HFF-Myc (cell line): ENCODE results near the gene DKK3.
A peak's percentile ranks its signal among the peaks of the same experiment; 100 is the strongest.

Source experiments
- DNase-seq: peaks from one replicate; pipeline ENCODE4 v3.0.0-alpha.2; 2011; ENCODE audit warnings: low read depth; ENCODE audit errors: extremely low read depth
- H3K4me3 ChIP-seq: replicated peaks from 2 replicates; pipeline ENCODE4 v1.5.1; 2011; ENCODE audit warnings: low read depth, mild to moderate bottlenecking, control low read depth, low read length
- TF ChIP-seq, protein P1 (sequence below): IDR thresholded peaks from 2 replicates; pipeline ENCODE4 v1.5.1; 2012; ENCODE audit warnings: mild to moderate bottlenecking, low read depth, low read length, control low read depth; ENCODE audit errors: missing control alignments

DKK3 gene

DNA sequence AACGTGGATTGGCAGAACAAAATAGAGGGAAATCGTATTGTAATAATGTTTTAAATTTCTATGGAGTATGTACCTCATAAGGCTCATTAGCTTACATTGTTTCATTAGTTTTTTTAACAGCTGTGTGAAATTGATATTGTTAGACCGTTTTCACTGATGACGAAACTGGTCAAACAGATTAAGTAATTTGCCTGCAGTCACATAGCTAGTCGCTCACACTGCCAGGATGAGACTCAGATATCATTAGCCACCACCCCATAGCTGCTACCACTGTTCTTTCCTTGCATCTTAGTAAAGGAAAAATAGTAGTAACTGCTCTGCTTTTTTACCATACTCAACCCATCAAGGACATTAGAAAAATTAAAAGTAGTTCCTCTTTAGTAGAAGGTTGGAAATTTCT lies 64.0 kb downstream of the DKK3 start:
- TF ChIP-seq, protein P1, sequence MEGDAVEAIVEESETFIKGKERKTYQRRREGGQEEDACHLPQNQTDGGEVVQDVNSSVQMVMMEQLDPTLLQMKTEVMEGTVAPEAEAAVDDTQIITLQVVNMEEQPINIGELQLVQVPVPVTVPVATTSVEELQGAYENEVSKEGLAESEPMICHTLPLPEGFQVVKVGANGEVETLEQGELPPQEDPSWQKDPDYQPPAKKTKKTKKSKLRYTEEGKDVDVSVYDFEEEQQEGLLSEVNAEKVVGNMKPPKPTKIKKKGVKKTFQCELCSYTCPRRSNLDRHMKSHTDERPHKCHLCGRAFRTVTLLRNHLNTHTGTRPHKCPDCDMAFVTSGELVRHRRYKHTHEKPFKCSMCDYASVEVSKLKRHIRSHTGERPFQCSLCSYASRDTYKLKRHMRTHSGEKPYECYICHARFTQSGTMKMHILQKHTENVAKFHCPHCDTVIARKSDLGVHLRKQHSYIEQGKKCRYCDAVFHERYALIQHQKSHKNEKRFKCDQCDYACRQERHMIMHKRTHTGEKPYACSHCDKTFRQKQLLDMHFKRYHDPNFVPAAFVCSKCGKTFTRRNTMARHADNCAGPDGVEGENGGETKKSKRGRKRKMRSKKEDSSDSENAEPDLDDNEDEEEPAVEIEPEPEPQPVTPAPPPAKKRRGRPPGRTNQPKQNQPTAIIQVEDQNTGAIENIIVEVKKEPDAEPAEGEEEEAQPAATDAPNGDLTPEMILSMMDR = no peak
- H3K4me3 ChIP-seq = no peak overlapping the region
- DNase-seq = no peak

DNA sequence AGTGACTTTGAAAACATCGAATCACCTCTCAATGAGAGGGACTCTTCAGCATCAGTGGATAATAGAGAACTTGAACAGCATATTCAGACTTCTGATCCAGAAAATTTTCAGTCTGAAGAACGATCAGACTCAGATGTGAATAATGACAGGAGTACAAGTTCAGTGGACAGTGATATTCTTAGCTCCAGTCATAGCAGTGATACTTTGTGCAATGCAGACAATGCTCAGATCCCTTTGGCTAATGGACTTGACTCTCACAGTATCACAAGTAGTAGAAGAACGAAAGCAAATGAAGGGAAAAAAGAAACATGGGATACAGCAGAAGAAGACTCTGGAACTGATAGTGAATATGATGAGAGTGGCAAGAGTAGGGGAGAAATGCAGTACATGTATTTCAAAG lies 65.8 kb downstream of the DKK3 start:
- no peak for DNase-seq
- TF ChIP-seq, protein P1 = no peak
- no peak overlapping the region for H3K4me3 ChIP-seq

DNA sequence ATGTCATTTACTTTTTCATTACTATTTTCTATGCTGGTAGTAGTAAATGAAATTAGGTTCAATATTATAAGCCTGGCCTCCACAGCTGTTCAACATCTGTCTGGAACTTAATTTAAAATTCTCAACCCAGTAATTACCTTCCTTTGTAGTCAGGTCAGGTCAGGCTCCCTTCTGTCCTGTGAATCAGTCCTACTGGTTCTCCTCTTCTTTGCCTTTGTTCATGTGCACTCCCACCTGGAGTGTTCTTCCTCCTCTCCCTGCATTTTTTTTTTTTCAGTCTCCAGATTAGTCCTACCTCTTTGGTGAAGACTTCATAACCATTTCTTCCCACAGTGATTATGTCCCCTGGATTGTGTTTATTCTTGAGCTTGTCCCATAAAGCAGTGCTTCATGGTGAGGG lies 67.9 kb downstream of the DKK3 start:
- DNase-seq = no peak
- TF ChIP-seq, protein P1 = no peak
- no peak overlapping the region for H3K4me3 ChIP-seq

DNA sequence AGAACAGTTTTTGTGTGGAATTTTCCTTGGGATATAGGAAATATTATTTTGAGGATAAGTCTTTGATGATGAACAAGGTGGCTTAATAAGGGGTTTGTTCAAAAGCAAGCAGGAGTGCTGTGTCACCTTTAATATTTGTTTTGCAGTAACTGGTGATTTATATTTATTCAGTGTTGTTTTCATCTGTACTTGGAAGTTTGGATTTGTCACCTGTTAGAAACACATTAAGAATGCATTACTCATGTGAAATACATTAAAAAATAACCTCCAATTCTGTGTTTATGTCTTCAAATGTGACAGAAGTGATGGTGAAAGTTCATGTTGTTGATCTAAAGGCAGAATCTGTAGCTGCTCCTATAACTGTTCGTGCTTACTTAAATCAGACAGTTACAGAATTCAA lies 70.5 kb downstream of the DKK3 start:
- DNase-seq = no peak
- no peak overlapping the region for H3K4me3 ChIP-seq
- TF ChIP-seq, protein P1 = no peak

DNA sequence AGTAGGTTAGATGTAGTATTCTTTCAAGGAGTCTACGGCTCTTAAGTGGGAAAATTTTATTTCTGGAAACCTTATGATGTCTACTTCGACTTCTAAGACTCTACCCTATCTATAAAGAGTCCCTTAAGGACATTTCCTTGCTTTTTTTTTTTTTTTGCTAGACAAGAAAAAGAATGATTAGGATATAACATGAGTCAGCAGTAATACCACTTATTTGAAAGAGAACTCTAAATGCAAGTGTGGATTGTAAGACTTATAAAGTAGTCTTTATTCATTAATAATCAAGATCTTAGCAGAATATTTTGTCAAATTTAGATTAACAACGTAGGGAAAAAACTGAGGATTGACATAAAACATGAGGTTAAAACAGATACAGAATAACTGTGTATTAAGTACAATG lies 71.0 kb downstream of the DKK3 start:
- DNase-seq = no peak
- TF ChIP-seq, protein P1 = no peak

DNA sequence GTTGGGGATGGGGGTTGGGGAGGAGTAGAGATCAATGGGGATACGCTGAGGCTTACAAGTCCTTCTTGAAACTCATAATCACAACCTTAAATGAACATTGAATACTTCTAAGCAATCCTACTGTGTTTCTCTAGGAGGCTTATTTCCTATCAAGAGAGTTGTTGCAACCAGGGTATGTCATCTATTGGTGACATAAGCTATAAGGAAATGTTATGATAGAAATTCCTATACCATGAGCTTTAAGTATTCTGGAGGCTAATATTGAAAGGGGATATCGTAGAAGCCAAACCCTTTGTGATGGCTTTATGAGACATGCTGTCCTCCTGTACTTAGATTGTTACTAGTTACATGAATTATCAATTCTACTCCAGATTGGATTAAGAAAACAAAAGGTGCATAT lies 72.9 kb downstream of the DKK3 start:
- DNase-seq = no peak
- no peak overlapping the region for H3K4me3 ChIP-seq
- TF ChIP-seq, protein P1 = no peak

More for the DNA sequence above, 71.0 kb downstream of the DKK3 start:
- H3K4me3 ChIP-seq = no peak overlapping the region

DNA sequence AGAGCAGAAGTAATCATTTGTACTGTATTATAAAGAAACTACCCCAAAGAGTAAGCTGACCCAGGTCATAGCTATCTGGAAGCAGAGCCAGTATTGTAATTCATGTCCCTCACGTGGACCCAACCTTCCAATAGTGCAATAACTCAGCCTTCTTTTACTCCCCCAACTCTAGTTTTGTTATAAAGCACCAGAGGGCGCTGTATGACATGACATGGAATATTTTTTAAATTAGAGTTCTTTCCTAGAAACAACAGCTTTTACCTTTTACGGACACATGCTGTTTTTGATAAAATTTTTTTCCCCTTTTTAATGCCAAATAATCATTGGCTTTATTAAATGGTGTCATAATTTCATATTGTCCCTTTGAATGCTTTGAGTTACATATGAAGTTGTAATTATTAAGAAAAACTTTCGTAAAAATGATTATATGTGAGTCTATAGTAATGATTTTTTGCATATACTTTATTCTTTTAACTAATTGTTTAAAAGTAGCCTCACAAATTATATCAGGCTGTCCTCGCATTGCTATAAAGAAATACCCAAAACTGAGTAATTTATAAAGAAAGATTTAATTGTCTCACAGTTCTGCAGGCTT lies 76.9 kb downstream of the DKK3 start:
- H3K4me3 ChIP-seq = no peak overlapping the region
- TF ChIP-seq, protein P1 = peak; percentile 53
- DNase-seq = peak; percentile 56
